Activated CD8-positive, alpha-beta memory T cell treated with anti-CD3 and anti-CD28 coated beads for 4 hours (primary cell): ENCODE data around the gene ZNF880.
A peak's percentile ranks its signal among the peaks of the same experiment; 100 is the strongest.
"Not testable (repeated sequence)": the region's sequence is repeated elsewhere in the genome, so short reads cannot be mapped to it uniquely, and the experiment has no call there.

Experiments used
- DNase-seq, 2 donors: peaks; one replicate each; pipeline ENCODE4 v3.0.0-alpha.2; 2020; ENCODE audit warnings: low read depth in 2 of 2

The ZNF880 gene

DNA sequence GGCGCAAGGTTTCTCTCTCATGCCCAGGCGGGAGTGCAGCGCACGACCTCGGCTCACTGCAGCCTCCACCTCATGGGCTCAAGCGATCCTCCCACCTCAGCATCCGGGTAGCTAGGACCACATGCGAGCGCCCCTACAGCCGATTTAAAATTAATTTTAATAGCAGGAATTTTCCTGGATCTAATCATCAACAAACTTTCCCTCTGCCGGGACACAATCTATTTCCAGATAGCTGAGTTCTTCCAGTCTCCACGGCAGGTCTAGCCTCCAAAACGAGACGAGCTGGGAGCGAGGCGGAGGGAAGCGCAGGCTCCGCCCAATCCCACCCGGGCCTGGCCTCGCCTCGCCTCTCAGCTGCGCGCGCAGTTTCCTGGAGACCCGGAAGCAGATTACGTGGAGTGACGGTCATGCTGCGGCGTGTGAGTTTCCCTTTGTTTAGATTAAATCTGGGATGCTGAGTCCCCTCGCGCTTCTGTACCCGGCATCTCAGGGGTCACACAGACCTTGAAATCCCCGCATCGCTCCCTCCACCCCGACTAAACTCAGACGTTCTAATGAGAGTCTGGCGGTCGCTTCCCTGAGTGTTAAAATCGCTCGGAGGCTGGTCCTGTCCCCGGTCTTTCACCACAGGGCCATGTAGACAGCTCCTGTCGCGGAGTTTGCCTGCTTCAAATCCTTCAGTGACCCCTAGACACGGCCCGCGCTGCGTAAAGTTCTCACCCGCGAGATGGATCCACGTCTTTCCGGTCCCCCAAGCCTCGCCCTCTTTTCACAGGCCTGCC, at the start of gene ZNF880:
Gene ZNF880, plus strand, starts transcription at position 365 of the 782 bp plus-strand sequence. Its CDS starts 43 bp downstream, at position 408.
- DNase-seq, result peak; percentile 84 to 86

GRCh38 chr19:52322429-52322828, 47.3 kb upstream of the ZNF880 start:
- DNase-seq, result no peak

DNA sequence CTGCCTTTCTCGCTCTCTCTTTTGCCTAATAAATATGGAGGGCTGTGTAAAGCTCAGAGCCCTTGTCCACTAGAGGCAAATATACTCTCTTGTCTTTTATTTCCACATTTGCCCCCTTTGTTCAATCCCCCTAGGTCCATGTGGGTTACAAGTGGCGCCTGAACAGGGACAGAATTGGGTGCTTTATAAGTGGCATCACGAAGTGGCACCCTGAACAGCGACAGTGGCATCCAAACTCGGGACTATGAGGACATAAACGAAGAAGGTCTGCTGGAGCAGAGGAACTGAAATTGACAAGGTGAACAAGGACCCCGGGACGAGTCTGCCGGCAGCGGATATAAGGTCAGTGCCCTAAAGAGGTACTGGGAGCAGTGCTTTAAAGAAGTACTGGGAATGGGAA, 38.0 kb upstream of the ZNF880 start:
- DNase-seq, result no peak

- DNase-seq, result no peak
These were observed 34.0 kb upstream of the ZNF880 start for GRCh38 chr19:52335768-52336116.

DNA sequence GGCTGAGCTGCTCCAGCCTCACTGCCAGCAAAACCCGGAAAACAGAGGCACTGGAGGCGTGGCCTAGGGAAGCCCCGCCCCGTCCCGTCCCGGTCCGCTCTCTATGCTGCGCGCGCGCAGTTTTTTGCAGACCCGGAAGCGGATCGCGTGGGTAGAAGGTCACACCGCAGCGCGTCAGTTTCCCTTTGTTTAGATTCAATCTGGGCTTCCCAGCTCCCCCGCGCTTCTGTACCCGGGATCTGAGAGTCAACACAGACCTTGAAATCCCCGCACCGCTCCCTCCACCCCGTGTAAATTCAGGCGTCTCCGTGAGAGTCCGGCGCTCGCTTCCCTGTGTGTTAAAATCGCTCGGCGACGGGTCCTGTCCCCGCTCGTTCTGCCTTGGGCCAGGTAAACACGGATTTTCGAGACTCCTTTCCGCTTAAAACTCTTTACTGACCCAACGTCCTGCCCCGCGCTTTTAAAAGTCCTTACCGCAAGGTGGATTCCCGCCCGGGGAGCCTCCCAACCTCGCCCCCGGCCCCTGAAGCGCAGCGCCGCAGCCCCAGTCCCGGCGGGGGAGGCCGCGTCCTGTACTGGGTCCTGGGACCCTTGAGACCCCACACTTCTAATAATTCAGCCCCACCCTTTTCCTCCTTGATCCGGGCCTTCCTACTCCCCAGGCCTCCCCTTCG, 33.5 kb upstream of the ZNF880 start, which contains the start of gene ZNF610:
Gene ZNF610, plus strand, starts transcription at position 127 of the 674 bp plus-strand sequence. CDS start 12,930 bp downstream, outside the sequence.
- DNase-seq, result peak; percentile 72 to 78

GRCh38 chr19:52336791-52337381, 32.8 kb upstream of the ZNF880 start:
- no peak for DNase-seq

- not testable (repeated sequence) for DNase-seq
These were observed 30.7 kb upstream of the ZNF880 start for GRCh38 chr19:52339022-52339421.

DNA sequence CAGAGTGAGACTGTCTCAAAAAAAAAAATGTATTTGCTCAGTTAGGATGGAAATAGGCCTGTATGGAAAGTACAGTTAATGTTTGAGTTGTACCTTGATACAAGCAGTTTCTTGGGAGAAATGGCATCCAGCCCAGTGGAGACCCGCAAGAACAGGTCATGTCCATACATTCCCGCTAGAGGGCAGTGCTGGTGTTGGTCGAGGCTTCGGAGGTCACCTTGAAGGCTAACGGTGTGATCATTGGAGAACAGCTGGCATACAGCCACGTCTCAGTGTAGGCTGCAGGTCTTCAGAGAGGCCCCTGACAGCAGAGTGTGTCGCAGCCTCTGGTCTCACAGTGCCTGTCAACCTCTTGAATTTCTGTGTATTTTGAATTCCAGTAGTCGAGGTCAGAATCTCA, 26.2 kb upstream of the ZNF880 start:
- peak in 1 of 2 donors; percentile 13 for DNase-seq

- DNase-seq, result no peak
These were observed 24.6 kb upstream of the ZNF880 start for GRCh38 chr19:52345162-52345561.

GRCh38 chr19:52351512-52351911, 18.2 kb upstream of the ZNF880 start:
- no peak for DNase-seq

- DNase-seq, result no peak
These were observed 3.3 kb upstream of the ZNF880 start for GRCh38 chr19:52366414-52366824.

DNA sequence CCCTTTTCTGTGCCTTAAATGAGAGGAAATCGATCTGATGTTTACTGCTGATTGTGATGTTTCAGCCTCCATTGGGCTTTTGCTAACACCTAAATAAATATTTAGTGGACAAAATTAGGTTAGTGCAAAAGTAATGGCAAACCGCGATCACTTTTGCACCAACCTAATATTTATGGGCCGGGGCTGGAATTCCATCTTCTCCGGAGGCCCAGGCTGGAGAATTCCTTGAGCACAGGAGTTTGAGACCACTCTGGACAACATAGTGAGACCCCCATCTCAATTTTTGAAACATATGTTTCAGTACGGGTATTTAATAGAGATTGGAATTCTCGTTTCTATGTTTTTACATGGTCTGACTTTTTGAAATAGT, 603 bp downstream of the ZNF880 start:
- no peak for DNase-seq

DNA sequence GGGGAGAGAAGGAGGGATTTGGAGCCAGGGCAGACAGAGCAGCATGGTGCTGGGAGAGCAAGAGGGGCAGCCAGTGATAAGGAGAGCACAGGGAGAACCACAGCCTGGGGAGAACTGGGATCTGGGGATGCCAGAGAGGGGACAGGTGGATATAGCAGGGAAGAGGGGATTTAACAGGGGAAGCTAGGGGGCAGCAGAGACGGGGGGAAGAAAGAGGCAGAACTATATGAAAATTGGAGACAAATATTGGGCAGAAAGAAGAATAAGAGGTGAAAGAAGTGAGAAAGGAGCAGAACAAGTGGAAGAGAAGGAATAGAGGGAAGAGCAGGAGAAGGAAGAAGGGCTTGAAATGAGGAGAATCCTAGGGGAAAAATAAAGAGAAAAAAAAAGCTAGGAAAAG, 21.4 kb downstream of the ZNF880 start:
- DNase-seq, result no peak

DNA sequence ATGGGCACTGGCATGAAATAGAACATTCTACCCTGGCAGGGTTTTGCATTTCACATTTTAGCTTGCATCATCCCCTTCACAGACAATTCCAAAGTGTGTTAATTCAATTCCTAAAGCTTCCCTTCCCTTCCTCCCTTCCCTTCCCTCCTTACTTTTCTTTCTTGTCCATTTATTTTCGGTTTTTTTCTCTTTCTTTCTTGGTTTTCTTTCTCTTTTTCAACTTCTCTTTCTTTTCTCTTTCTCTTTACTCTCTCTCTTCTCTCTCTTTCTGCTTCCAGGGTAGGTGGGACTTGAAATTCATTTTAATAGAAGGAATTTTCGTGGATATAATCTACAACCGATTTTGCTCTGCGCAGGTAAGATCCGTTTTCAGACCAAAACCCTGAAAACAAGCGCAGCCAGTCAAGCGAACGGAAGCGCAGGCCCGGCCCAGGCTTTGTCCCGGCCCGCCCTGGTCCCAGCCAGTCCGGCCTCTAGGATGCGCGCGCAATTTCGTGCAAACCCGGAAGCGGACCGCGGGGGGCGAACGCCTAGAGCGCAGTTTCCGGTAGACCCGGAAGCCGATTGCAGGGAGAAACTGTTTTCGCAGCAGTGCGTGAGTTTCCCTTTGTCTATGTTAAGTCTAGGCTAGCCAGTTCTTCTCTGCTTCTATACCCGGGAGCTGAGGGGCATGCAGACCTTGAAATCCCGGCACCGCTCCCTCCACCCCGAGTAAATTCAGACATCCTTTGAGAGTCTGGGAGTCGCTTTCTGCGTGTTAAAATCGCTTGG, 27.8 kb downstream of the ZNF880 start, which contains the start of gene ZNF528:
Gene ZNF528, plus strand, starts transcription at position 540 of the 771 bp plus-strand sequence. CDS start 4,165 bp downstream, outside the sequence.
- DNase-seq, result peak; percentile 88 to 93

GRCh38 chr19:52398081-52398441, 28.3 kb downstream of the ZNF880 start:
- no peak for DNase-seq

DNA sequence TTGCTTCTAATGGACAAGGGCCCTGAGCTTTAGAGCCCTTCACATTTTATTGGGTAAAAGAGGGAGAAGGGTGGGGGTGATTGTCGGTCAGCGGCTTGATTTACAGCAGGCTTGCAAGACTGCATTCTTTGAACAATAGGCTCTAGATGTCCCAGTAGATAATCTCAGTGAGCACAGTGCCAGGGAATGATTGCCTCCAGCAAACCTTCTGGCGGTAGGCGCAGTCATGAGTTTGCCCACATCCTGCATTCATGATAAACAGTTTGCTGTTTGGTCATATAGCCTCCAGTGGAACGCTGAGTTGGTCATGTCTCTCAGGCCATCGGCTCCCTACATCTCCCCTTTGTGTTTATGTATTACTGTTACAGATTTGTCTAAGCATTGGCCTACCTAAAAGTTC, 40.6 kb downstream of the ZNF880 start:
- DNase-seq, result no peak

DNA sequence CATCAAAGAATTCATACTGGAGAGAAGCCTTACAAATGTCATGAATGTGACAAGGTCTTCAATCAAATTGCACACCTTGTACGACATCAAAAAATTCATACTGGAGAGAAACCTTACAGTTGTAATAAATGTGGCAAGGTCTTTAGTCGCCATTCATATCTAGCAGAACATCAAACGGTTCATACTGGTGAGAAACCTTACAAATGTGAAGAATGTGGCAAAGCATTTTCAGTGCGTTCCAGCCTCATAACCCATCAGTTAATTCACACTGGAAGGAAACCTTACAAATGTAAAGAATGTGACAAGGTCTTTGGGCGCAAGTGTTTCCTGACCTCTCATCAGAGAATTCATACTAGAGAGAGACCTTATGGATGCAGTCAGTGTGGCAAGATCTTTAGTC, 46.0 kb downstream of the ZNF880 start:
- no peak for DNase-seq

GRCh38 chr19:52428937-52429336, 59.2 kb downstream of the ZNF880 start, which contains the start of gene ZNF534:
ZNF534 (plus strand) TSS chr19:52429148; CDS start chr19:52431475, 2,327 bp downstream.
- no peak for DNase-seq
